ENCODE results near the gene NAV2. TPM values are rescaled to one million over a fixed set of nuclear protein-coding genes. Genes with fewer than 3 reads are reported as not detected.

The NAV2 gene
- polyA plus RNA-seq, 3 donors: not detected

DNA sequence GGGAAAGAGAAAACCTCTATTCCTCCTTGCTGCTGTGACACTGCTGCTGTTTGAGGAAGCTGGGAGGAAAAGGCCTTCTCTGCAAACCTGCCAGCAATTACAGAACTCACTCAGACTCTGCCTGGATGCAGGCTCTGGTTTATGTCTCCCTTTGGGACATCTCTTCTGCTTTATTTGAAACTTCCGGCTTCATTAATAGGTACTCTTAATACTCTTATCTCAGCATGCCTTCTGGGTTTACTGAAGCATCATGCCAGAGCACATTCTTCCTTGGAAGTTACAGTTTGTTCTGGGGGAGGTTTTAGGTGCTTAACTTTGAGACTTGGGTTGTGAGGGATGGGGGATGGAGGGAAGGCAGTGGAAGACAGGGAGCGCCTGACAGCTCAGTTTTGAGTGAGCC, 79.9 kb downstream of the NAV2 start:
- peaks cover 2 to 9% (median 8%) of the 10 kb centered on the region in 3 donors for H3K27me3 Mint-ChIP-seq (ENCODE audit: low read depth in 3 of 3)
- H3K9me3 Mint-ChIP-seq: no peaks in the 10 kb centered on the region

DNA sequence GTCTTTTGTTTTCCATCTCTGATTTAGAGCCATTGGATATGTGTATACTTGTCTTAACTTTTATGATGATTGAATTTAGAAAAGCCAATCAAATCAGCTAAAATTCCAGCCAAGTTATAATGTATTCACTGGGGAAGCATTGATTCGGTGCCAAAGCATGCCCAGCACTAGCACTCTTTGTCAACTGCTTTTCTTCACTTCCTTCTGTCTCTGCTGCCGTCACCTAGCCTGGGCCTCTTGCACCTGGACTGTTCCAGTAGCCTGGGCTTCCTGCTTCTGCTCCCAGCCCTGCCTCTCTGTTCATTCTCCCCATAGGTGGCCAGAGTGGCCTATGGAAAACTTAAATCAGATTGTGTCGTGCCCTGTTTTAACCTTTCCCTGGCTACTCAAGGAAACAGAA, 80.7 kb downstream of the NAV2 start:
- H2AFZ ChIP-seq (ENCODE audit: insufficient read depth, low read depth, low read length, poor library complexity, severe bottlenecking): no peak overlapping the region
- no peak overlapping the region for H3K4me3 Mint-ChIP-seq
- H3K79me2 ChIP-seq (ENCODE audit: insufficient read depth, low read length): no peaks in the 10 kb centered on the region
- TF ChIP-seq, protein P1, sequence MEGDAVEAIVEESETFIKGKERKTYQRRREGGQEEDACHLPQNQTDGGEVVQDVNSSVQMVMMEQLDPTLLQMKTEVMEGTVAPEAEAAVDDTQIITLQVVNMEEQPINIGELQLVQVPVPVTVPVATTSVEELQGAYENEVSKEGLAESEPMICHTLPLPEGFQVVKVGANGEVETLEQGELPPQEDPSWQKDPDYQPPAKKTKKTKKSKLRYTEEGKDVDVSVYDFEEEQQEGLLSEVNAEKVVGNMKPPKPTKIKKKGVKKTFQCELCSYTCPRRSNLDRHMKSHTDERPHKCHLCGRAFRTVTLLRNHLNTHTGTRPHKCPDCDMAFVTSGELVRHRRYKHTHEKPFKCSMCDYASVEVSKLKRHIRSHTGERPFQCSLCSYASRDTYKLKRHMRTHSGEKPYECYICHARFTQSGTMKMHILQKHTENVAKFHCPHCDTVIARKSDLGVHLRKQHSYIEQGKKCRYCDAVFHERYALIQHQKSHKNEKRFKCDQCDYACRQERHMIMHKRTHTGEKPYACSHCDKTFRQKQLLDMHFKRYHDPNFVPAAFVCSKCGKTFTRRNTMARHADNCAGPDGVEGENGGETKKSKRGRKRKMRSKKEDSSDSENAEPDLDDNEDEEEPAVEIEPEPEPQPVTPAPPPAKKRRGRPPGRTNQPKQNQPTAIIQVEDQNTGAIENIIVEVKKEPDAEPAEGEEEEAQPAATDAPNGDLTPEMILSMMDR (IDR thresholded peaks at IDR 0.05): no peak
- H3K4me2 ChIP-seq (replicated peaks; ENCODE audit: extremely low read depth, low read length, poor library complexity, severe bottlenecking): no peak overlapping the region
- no peak overlapping the region for H3K27ac Mint-ChIP-seq
- no peak overlapping the region for H3K4me3 ChIP-seq (replicated peaks in 1 of 3; ENCODE audit: low read depth in 2 of 3, low read length in 3 of 3)
- H3K27me3 ChIP-seq (ENCODE audit: control insufficient read depth in 2 of 2, insufficient read depth in 2 of 2, low read length in 2 of 2): no peaks in the 10 kb centered on the region
- H3K9me3 ChIP-seq (replicated peaks in 1 of 2; ENCODE audit: control insufficient read depth in 1 of 2, insufficient read depth in 1 of 2, low read length in 2 of 2): no peaks in the 10 kb centered on the region
- 58% methylated on average over 3 of the region's 3 CpGs for WGBS (ENCODE audit: insufficient coverage)
- H3K9me3 Mint-ChIP-seq: no peaks in the 10 kb centered on the region
- H3K27me3 Mint-ChIP-seq (ENCODE audit: low read depth in 3 of 3): peaks cover 2 to 8% (median 7%) of the 10 kb centered on the region in 3 donors
- intact Hi-C loops (cut with micrococcal nuclease): no loop called here
- H3K36me3 Mint-ChIP-seq: no peaks in the 10 kb centered on the region
- H4K20me1 ChIP-seq (ENCODE audit: insufficient read depth, low read length): no peaks in the 10 kb centered on the region
- no peak overlapping the region for H3K27ac ChIP-seq (ENCODE audit: low read depth in 1 of 2, low read length in 2 of 2)
- H3K36me3 ChIP-seq (replicated peaks in 1 of 2; ENCODE audit: control insufficient read depth in 1 of 2, insufficient read depth in 2 of 2, low read length in 2 of 2): no peaks in the 10 kb centered on the region
- H3K4me1 ChIP-seq (ENCODE audit: control insufficient read depth in 1 of 2, insufficient read depth in 2 of 2, low read length in 2 of 2): no peaks in the 10 kb centered on the region
- no peak for DNase-seq
- no peaks in the 10 kb centered on the region for H3K4me1 Mint-ChIP-seq
- H3K9ac ChIP-seq (ENCODE audit: insufficient read depth, low read length, poor library complexity, severe bottlenecking): no peak overlapping the region

More for the DNA sequence above, 79.9 kb downstream of the NAV2 start:
- Histone ChIP-seq H3K36me3 (replicated peaks in 1 of 2; ENCODE audit: control insufficient read depth in 1 of 2, insufficient read depth in 2 of 2, low read length in 2 of 2) (no peaks in the 10 kb centered on the region), H3K27me3 (ENCODE audit: control insufficient read depth in 2 of 2, insufficient read depth in 2 of 2, low read length in 2 of 2) (no peaks in the 10 kb centered on the region), H3K79me2 (ENCODE audit: insufficient read depth, low read length) (no peaks in the 10 kb centered on the region), H4K20me1 (ENCODE audit: insufficient read depth, low read length) (no peaks in the 10 kb centered on the region), H3K27ac (ENCODE audit: low read depth in 1 of 2, low read length in 2 of 2) (no peak overlapping the region), H2AFZ (ENCODE audit: insufficient read depth, low read depth, low read length, poor library complexity, severe bottlenecking) (no peak overlapping the region), H3K9ac (ENCODE audit: insufficient read depth, low read length, poor library complexity, severe bottlenecking) (no peak overlapping the region), H3K4me1 (ENCODE audit: control insufficient read depth in 1 of 2, insufficient read depth in 2 of 2, low read length in 2 of 2) (no peaks in the 10 kb centered on the region), H3K4me2 (replicated peaks; ENCODE audit: extremely low read depth, low read length, poor library complexity, severe bottlenecking) (no peak overlapping the region), H3K4me3 (replicated peaks in 1 of 3; ENCODE audit: low read depth in 2 of 3, low read length in 3 of 3) (no peak overlapping the region), H3K9me3 (replicated peaks in 1 of 2; ENCODE audit: control insufficient read depth in 1 of 2, insufficient read depth in 1 of 2, low read length in 2 of 2) (no peaks in the 10 kb centered on the region)
- intact Hi-C loops (cut with micrococcal nuclease): no loop called here
- no peak for DNase-seq
- TF ChIP-seq, protein P1 (IDR thresholded peaks at IDR 0.05): no peak
- WGBS (ENCODE audit: insufficient coverage): 100% methylated on average over 1 of the region's 2 CpGs
- Mint-ChIP-seq H3K4me1 (no peaks in the 10 kb centered on the region), H3K36me3 (no peaks in the 10 kb centered on the region), H3K4me3 (no peak overlapping the region), H3K27ac (no peak overlapping the region)

All from CD14-positive monocyte (primary cell).